HG03575 (cell line): Measurements from ENCODE around the gene MYO10.

ENCODE experiments used
- ATAC-seq: cut with Tn5 transposase; IDR thresholded peaks from one replicate; pipeline ENCODE4 v1.9.1; 2021; ENCODE audit not compliant: unreplicated experiment, insufficient number of reproducible peaks, low FRiP score; ENCODE audit errors: extremely low read depth

MYO10 gene

DNA sequence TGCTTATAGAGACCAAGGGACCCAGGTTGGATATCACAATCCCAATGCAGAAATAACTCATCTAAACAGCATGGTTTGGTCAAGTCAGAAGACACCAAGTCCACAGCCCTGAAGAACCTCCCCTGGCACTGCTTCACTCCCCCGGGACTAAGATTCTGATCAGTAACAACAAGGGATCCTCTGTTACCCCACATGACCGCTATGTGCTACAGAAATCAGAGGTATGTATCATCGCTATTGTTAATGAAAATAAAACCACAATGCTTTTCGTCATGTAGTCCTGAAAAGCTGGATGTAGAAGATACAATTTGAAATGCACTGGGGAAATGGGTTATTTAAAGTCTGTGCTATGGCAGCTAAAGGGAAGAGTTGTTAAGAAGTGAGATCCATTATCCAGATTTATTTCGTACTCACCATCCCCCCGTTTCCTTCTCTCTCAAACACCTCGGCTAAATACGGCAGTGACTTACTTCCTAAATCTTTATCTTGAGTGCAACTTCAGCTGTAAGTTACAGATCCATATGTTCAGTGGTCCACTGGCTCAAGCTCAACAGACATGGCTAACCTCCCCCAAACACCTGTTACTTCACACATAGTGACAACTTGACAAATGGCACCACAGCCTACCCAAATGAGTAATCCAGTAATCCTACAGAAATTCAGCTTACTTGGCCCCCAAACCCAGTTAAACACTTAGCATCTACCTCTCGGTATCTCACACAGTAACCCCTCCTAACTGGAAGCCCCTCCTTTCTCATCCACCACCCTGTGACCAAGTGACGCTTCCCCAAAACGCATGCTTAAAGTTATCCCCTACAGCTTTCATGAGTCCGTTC, 129.2 kb downstream of the MYO10 start:
- ATAC-seq = no peak

- no peak for ATAC-seq
Observed at GRCh38 chr5:16805486-16805885, 130.6 kb downstream of the MYO10 start.

DNA sequence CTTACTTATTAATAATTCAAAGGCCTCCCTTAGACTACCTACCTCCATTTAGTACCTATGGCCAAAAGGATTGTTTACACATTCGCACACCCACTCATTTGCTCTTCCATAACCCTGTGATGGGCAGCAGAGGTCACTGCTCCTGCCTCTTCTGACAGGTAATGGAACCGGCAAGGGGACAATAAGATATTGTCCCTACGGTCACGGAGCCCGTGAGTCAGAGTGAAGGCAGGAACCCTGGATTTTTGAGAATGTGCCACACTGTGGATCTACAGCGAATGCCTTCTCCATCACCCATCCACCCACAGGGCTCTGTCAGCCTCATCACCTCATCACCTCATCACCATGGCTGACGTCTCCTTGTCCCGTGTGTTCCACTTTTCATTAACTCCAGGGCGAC, 132.3 kb downstream of the MYO10 start:
- no peak for ATAC-seq

DNA sequence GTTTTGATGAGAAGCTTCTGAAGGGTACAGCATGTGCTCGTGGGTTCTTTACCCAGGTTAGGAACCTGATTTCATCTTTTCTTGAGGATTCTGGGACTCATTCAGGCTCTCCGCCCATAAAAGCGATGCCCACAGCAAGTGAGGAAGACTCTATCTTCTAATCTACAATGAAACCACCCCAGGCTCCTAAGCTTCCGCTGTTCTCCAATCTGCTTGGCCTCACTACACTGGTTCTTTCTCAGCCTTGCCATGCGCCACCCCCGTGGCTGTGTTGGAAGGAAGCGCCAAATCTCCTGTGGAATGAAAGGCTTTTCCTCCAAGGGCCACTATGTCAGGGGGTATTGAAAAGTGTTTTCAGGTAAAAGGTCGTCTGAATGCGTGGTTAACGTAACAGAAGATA, 135.6 kb downstream of the MYO10 start:
- ATAC-seq = no peak

DNA sequence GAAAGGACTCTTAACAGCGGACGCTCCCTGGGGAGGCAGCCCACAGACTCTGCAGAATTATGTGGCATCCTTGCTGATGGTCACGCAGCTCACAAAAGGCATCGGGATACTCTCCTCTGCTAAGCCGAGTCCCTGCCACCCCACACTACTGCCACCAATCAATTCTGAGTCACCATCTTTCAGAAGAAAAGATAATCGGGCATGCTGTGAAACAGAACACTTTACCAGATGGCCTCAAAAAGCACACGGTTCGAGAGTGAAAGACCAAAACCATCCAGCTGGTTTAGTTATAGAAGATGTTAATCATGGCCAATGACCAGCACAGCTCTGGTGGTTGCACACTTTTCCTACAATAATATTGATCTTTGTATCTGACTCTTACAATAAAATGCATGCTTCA, 136.3 kb downstream of the MYO10 start:
- ATAC-seq = no peak

GRCh38 chr5:16797951-16798350, 138.1 kb downstream of the MYO10 start:
- no peak for ATAC-seq

DNA sequence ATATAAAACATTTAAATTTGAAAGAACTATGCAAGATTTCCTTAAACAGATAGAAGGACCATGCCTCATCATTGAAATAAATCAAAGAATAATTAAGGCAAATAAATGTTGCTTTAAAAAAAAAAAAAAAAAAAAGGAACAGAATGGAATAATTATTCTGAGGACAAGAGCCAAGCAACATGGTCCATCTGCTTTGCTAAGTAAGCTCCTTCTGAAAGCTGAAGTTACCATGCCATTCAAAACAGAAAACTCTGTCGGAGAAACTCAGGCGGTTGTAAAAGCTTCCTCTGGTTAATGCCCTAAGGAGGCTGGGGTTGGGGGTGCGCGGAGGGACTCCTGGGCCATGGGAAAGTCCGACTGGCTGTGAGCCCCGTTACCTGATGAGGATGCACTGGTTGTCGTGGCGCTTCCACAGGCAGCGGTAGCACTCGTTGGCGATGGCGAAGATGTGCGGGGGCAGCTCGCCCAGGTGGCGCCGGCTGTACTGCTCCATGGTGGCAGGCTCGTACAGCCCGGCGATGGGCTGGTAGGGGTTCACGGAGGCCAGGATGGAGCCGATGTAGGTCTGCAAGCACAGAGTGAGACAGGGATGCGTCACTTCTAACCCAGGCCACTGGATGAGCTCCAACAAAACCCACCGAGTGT, 141.7 kb downstream of the MYO10 start:
- no peak for ATAC-seq

DNA sequence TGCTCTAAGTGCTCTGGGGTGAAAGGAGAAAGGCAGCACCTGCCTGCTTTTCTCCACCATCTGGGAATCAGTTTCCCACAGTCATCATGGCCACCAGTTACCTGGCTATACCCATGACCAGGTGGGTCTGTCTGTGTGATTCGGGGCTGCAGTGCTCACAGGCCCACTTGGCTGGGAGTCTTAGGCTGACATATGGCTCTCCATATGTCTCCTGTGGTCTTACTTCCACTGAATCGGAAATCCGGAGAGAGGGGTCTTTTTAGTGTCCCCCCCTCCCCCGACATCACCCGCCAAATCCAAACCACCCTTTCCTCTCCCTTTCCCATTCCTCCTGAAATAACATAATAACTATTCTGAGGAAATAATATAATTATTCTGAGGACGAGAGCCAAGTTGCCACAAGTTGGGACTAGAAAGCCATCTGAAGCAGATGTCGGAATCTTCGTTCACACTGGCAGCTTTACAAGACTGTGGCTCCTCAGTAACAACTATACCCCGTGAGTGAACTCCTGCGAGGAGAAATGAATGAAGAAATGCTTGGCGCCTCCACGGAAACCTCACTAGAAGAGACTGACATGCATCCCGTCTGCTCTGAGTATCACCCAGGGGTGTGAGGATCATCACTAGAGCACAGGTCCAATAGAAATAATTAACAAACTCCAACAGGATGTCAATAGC, 143.4 kb downstream of the MYO10 start:
- no peak for ATAC-seq

DNA sequence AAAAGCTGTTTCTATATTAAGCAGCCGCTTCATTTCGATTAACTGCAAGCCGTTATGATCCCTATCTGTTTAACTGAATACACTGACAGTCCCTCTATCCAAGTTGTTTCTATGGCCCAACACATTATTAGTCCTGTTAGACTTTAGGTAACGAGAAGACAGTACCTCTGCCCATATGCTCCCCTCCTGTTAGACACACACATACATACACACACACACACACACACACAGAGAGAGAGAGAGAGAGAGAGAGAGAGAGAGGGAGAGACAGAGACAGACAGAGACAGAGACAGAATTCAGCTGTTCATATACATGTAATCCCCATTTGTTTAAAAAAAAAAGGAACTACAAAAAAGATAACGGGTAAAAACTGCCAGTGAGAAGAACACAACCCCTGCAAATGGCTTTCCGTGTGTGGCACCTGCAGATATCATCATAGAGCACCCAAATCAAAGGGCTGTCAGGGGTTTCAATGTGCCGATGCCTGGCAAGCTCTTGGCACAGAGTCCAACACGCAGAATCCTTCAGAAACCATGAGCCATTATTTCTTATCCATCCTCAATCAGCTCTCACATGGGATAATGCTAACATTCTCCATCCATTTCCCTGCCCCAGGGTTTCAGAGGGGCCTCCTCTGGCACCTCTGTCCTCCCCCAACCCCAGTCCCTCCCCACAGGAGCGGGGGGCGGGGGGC, 144.0 kb downstream of the MYO10 start:
- ATAC-seq = no peak

- no peak for ATAC-seq
Observed at GRCh38 chr5:16791036-16791705, 144.9 kb downstream of the MYO10 start.

DNA sequence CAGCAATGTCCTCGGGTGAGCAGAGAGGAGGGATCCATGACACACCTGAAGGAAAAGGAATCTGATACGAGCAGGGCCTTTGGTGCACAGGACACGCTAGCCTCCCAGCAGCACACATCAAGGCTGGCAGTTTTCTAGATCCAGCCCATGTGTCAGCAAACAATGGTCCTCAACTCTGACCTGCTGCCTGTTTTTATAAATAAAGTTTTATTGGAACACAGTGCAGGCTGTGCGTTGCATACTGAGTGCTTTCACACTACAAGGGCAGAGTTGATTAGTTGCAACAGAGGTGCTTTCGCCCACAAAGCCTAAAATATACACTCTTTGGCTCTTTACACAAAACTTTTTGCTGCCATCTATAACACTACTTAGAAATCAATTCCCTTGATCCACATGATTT, 147.1 kb downstream of the MYO10 start:
- no peak for ATAC-seq

- no peak for ATAC-seq
Observed at GRCh38 chr5:16787278-16787677, 148.8 kb downstream of the MYO10 start.

GRCh38 chr5:16784843-16785791, 151.0 kb downstream of the MYO10 start:
- peak; percentile 96 for ATAC-seq

- no peak for ATAC-seq
Observed at GRCh38 chr5:16784088-16784487, 152.0 kb downstream of the MYO10 start.

DNA sequence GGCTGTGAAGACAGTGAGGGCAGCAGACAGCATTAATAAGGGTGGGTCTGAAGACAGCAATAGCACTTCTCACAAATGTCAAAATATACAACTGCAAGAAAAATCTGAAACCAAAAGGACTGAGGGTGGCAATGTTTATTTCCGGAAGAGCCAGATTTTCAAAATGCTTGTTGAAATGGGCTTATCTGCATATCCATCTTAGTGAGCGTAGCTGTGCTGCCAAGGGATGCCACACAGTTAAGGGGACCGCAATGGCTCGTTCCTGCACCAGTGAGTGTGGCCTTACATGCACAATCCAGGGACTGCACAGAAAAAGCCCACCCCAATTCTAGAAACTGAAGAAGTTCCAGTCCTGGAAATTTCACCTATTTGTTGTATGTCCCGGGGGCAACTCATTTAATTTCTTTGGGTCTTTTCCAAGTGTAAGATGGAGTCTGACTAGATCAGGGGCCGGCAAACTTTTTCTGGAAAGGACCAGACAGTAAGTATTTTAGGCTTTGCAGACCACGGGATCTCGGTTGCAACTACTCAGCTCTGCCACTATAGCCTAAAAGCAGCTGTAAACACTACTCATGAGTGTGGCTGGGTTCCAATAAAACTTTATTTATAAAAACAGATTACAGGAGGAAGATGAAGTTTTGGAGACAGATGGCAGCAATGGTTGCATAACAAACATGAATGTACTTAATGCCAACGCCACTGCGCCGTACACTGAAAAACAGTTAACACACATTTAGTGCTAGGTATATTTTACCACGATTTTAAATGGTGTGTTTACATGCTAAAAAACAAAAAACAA, 154.1 kb downstream of the MYO10 start:
- no peak for ATAC-seq

DNA sequence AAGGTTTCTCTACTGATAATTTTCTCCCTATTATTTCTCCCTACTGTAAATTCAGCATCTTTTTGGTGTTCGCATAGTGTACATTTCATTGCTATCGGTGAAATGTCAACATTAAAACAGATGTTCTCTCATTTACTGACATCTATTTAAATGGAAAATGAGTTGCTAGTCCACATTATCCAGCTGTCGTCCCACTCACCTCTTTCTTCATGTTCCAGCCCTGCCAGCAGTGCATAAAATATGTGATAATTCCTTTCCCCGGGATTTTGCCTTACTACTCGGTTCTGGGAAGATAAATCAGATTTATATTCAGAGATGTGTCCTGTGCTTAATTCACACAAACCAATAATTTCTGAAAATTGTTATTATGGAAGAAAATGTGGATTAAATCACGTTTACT, 155.8 kb downstream of the MYO10 start:
- no peak for ATAC-seq

DNA sequence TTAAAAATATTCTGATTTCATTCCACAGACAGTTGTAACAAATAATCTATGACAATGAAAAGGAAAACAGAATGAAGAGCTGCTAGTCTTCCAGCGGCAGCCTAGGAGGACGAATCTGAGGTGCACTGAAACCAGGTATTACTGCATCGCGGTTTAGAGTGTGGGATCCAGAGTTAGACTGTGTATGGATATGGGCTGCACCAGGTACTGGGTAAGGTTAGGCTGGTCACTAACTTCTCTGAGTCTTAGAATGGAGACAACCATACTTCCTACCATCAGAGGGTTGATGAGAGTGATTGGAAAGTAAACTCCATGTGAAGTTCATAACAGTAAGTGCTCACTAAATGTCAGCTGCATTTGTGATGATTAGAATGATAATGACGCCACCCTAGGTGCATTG, 158.7 kb downstream of the MYO10 start:
- ATAC-seq = no peak
